ENCODE results near the gene CHRDL2. TPM values are rescaled to one million over a fixed set of nuclear protein-coding genes. Genes with fewer than 3 reads are reported as not detected.
A peak's percentile ranks its signal among the peaks of the same experiment; 100 is the strongest.

Gene CHRDL2
- total RNA-seq, 1 donor from 2014 or later = 0.52 TPM

DNA sequence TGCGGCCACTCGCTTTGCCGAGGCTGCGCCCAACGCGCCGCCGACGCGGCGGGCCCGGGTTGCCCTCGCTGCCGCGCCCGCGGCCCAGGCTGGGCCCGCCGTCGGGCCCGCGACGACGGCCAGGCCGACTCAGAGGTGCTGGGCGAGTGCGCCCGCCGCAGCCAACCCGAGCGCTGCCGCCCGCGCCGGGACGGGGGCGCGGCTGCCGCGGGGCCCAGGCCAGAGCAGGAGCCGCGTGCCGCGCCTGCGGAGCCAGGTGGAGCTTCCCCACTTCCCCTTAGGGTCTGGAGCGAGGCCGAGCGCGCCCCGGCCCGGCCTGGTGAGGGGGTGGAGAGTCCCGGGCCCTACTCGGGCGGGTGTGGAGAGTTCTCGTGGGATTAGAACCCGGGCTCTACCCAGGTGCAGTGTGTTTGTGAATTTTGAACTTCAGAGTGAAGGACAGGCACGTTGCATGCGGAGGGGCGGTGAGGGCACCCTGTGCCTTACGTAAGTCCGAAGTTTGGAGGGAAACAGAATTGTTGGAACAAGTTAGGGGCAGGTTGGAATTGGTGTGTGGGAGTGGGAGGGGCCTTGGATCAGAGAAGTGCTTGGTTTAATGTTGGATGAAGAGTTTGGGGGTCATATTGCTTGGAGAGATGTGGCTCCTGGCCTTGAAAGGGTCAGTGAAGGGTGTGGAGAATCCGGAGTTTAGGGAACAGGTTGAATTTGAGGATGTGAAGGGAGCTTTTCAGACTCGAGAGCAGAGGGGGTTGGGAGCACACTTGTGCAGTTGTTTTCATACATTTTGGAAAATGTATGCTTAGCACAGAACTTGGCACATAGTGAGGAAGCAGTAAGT is 18.1 kb upstream of the CHRDL2 start:
- Histone ChIP-seq H3K36me3 (ENCODE audit: control insufficient read depth in 3 of 3, insufficient read depth in 3 of 3, low read length in 3 of 3) (no peaks in the 10 kb centered on the region), H3K4me3 (ENCODE audit: low read length in 3 of 3) (peak overlapping the region; percentile 74 to 83 (median 78)), H3K27me3 (ENCODE audit: control insufficient read depth in 3 of 3, insufficient read depth in 3 of 3, low read length in 3 of 3) (no peaks in the 10 kb centered on the region), H3K9me3 (ENCODE audit: control insufficient read depth in 3 of 3, low read length in 3 of 3) (no peaks in the 10 kb centered on the region), H3K27ac (ENCODE audit: low read depth, low read length) (peak overlapping the region; percentile 75), H3K4me1 (ENCODE audit: control insufficient read depth in 3 of 3, insufficient read depth in 3 of 3, low read length in 3 of 3) (peaks cover 16 to 20% (median 19%) of the 10 kb centered on the region in 3 donors), H3K9ac (ENCODE audit: low read depth in 1 of 3, low read length in 3 of 3) (peak overlapping the region; percentile 67 to 86 (median 80))

DNA sequence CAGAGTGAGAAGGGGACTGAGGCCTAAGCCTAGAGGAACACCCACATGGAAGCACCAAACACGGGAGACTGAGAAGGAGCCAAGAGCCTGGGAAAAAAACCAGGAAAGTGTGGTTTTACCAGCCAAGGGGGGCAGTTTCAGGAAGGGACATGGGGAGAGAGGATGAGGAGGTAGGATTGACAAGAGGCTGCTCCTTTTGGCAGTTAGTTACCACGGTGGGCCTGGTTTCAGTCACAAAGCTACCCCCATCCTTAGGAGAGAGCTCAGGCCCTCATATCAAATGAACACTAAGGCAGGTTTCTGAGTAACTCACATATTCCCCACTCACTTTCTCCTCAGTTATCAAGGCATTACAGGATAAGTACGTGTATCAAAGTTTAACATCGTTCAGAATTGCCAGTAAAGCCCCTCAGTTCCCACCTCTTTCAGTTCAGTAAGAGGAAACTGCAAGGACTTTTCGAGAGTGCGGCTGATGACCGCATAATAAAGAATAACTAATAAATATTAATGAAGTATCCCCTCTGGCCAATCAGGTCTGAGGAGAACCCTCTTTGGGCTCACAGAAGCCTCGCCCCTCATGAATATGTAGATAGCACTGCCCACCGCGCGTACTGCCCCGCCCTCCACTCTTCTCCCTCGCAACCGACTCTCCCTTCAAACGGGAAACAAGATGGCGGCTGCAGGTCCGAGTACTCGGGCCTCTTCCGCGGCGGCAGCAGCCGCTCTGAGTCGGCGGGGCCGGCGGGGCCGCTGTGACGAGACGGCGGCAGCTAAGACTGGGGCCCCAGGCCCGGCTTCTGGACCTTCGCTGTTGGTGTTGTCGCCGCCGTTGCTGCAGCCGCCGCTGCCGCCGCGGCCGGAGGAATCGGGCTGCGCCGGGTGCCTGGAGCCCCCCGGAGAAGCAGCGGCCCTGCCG is 17.2 kb upstream of the CHRDL2 start, which contains the start of gene RNF169:
TSS of gene RNF169 (plus strand) at position 639 of the 916 bp plus-strand sequence. CDS start at position 671, 32 bp downstream.
- Histone ChIP-seq H3K27me3 (ENCODE audit: control insufficient read depth in 3 of 3, insufficient read depth in 3 of 3, low read length in 3 of 3) (no peaks in the 10 kb centered on the region), H3K9me3 (ENCODE audit: control insufficient read depth in 3 of 3, low read length in 3 of 3) (no peaks in the 10 kb centered on the region), H3K4me1 (ENCODE audit: control insufficient read depth in 3 of 3, insufficient read depth in 3 of 3, low read length in 3 of 3) (peaks cover 16 to 19% (median 16%) of the 10 kb centered on the region in 3 donors), H3K27ac (ENCODE audit: low read depth, low read length) (peak within 1 kb of the TSS; percentile 75), H3K4me3 (ENCODE audit: low read length in 3 of 3) (peak within 1 kb of the TSS; percentile 78 to 90 (median 83)), H3K9ac (ENCODE audit: low read depth in 1 of 3, low read length in 3 of 3) (peak within 1 kb of the TSS; percentile 80 to 91 (median 86)), H3K36me3 (ENCODE audit: control insufficient read depth in 3 of 3, insufficient read depth in 3 of 3, low read length in 3 of 3) (no peaks in the 10 kb centered on the region)

DNA sequence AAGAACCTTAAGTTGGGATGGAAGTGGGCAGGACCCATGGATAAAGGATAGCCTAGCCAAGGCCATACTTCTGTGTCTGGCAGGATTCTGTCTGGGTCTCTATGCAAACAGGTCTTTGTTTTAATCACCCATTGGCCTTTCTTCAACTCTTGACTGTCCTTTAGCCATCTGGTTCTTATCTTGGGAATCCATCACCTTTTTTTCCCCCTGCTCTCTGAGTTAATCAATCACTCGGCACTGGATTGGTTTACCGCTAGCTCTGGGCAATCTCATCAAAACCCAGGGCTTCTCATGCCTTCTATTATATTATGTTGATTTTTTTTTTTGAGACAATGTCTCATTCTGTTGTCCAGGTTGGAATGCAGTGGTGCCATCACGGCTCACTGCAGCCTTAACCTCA is 15.6 kb upstream of the CHRDL2 start:
- Histone ChIP-seq H3K27me3 (ENCODE audit: control insufficient read depth in 3 of 3, insufficient read depth in 3 of 3, low read length in 3 of 3) (no peaks in the 10 kb centered on the region), H3K4me1 (ENCODE audit: control insufficient read depth in 3 of 3, insufficient read depth in 3 of 3, low read length in 3 of 3) (peaks cover 14 to 19% (median 16%) of the 10 kb centered on the region in 3 donors), H3K9ac (ENCODE audit: low read depth in 1 of 3, low read length in 3 of 3) (no peak overlapping the region), H3K9me3 (ENCODE audit: control insufficient read depth in 3 of 3, low read length in 3 of 3) (no peaks in the 10 kb centered on the region), H3K27ac (ENCODE audit: low read depth, low read length) (no peak overlapping the region), H3K4me3 (ENCODE audit: low read length in 3 of 3) (no peak overlapping the region), H3K36me3 (ENCODE audit: control insufficient read depth in 3 of 3, insufficient read depth in 3 of 3, low read length in 3 of 3) (no peaks in the 10 kb centered on the region)

- Histone ChIP-seq H3K9me3 (ENCODE audit: control insufficient read depth in 3 of 3, low read length in 3 of 3) (no peaks in the 10 kb centered on the region), H3K9ac (ENCODE audit: low read depth in 1 of 3, low read length in 3 of 3) (no peak overlapping the region), H3K4me1 (ENCODE audit: control insufficient read depth in 3 of 3, insufficient read depth in 3 of 3, low read length in 3 of 3) (peaks cover 7 to 8% (median 8%) of the 10 kb centered on the region in 3 donors), H3K4me3 (ENCODE audit: low read length in 3 of 3) (no peak overlapping the region), H3K36me3 (ENCODE audit: control insufficient read depth in 3 of 3, insufficient read depth in 3 of 3, low read length in 3 of 3) (no peaks in the 10 kb centered on the region), H3K27ac (ENCODE audit: low read depth, low read length) (no peak overlapping the region), H3K27me3 (ENCODE audit: control insufficient read depth in 3 of 3, insufficient read depth in 3 of 3, low read length in 3 of 3) (no peaks in the 10 kb centered on the region)
These were observed 13.1 kb upstream of the CHRDL2 start for GRCh38 chr11:74744277-74744676.

DNA sequence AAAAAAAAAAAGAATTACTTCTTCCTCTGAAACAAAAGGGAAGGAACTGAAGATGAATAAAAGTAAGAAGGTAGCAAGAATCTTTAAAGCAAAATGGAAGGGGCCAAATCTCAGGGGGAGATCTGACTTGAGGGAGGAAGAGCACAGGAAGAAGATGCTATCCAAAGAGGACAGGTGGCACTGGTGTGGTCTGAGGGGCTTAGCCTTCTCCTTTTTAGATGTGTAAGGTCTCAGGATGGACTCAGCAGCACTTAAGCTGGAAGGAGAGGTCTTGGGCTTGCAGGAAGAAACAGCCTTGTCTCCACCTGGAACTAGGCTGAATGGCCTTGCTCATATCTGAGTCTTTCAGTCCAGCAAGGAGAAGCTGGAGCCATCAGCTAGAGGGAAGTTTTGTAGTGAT is 12.4 kb upstream of the CHRDL2 start:
- Histone ChIP-seq H3K27ac (ENCODE audit: low read depth, low read length) (no peak overlapping the region), H3K4me3 (ENCODE audit: low read length in 3 of 3) (no peak overlapping the region), H3K9ac (ENCODE audit: low read depth in 1 of 3, low read length in 3 of 3) (no peak overlapping the region), H3K9me3 (ENCODE audit: control insufficient read depth in 3 of 3, low read length in 3 of 3) (no peaks in the 10 kb centered on the region), H3K4me1 (ENCODE audit: control insufficient read depth in 3 of 3, insufficient read depth in 3 of 3, low read length in 3 of 3) (peaks cover 7 to 8% (median 8%) of the 10 kb centered on the region in 3 donors), H3K27me3 (ENCODE audit: control insufficient read depth in 3 of 3, insufficient read depth in 3 of 3, low read length in 3 of 3) (no peaks in the 10 kb centered on the region), H3K36me3 (ENCODE audit: control insufficient read depth in 3 of 3, insufficient read depth in 3 of 3, low read length in 3 of 3) (no peaks in the 10 kb centered on the region)

DNA sequence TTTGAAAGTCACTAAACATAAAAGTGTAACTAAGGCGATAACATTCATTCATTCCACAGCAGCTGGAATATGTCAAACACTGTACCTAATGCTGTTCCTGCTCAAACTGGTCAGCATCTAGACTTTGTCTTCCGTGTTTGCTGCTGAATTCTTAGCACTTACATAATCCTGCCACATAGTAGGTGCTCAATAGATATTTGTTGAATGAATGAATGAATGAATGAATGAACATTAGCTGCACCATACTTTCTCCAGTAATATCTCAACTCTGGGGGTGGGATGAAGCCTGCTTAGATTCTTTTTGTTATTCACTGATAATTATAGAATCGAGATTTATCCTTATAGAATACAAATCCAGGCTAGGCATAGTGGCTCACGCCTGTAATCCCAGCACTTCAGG is 10.8 kb upstream of the CHRDL2 start:
- Histone ChIP-seq H3K9ac (ENCODE audit: low read depth in 1 of 3, low read length in 3 of 3) (no peak overlapping the region), H3K36me3 (ENCODE audit: control insufficient read depth in 3 of 3, insufficient read depth in 3 of 3, low read length in 3 of 3) (no peaks in the 10 kb centered on the region), H3K4me3 (ENCODE audit: low read length in 3 of 3) (no peak overlapping the region), H3K27ac (ENCODE audit: low read depth, low read length) (no peak overlapping the region), H3K9me3 (ENCODE audit: control insufficient read depth in 3 of 3, low read length in 3 of 3) (no peaks in the 10 kb centered on the region), H3K27me3 (ENCODE audit: control insufficient read depth in 3 of 3, insufficient read depth in 3 of 3, low read length in 3 of 3) (no peaks in the 10 kb centered on the region), H3K4me1 (ENCODE audit: control insufficient read depth in 3 of 3, insufficient read depth in 3 of 3, low read length in 3 of 3) (no peaks in the 10 kb centered on the region)

DNA sequence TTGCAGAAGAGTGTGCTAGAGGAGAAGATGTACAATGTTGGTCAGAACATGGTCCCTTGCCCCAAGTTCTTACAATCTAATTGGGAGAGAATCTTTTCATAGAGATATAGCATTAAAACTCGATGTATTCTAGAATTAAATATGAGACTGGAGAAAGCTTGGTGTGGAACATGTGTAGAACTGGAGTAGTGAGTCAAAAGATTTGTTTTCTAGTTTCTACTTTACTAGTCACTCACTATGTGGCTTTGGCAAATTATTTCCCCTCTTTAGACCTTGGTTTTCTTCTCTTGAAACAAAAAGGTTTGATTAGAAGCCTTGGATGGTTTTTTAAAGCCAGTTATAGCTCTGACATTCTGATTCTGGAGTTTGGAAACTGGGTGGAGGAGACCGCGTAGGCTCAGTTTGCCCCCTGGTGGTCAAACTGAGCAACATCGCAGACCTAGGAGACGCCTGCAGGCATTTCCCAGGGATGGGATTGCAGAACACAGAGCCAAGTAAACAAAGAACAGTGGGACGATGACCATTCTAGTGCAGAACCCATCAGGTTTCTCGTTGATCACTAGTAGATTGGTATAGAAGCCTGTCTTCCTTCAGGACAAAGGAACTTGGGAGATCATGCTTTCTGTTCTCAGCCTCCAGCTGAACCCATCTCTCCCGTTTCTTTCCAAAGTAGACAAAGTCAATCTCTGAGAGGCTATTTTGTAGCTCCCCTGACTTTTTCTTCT is 8.5 kb upstream of the CHRDL2 start:
- H3K4me3 ChIP-seq (ENCODE audit: low read length in 3 of 3) = no peak overlapping the region
- H3K9me3 ChIP-seq (ENCODE audit: control insufficient read depth in 3 of 3, low read length in 3 of 3) = no peaks in the 10 kb centered on the region

GRCh38 chr11:74736031-74736430 is 4.8 kb upstream of the CHRDL2 start:
- no peak overlapping the region for H3K4me3 ChIP-seq (ENCODE audit: low read length in 3 of 3)
- peaks cover 5 to 7% (median 6%) of the 10 kb centered on the region in 3 donors for H3K4me1 ChIP-seq (ENCODE audit: control insufficient read depth in 3 of 3, insufficient read depth in 3 of 3, low read length in 3 of 3)
- no peak overlapping the region for H3K9ac ChIP-seq (ENCODE audit: low read depth in 1 of 3, low read length in 3 of 3)
- no peak overlapping the region for H3K27ac ChIP-seq (ENCODE audit: low read depth, low read length)
- no peaks in the 10 kb centered on the region for H3K36me3 ChIP-seq (ENCODE audit: control insufficient read depth in 3 of 3, insufficient read depth in 3 of 3, low read length in 3 of 3)
- H3K27me3 ChIP-seq (ENCODE audit: control insufficient read depth in 3 of 3, insufficient read depth in 3 of 3, low read length in 3 of 3) = peaks cover 14 to 25% (median 21%) of the 10 kb centered on the region in 3 donors
- no peaks in the 10 kb centered on the region for H3K9me3 ChIP-seq (ENCODE audit: control insufficient read depth in 3 of 3, low read length in 3 of 3)

More for the DNA sequence above, 8.5 kb upstream of the CHRDL2 start:
- Histone ChIP-seq H3K4me1 (ENCODE audit: control insufficient read depth in 3 of 3, insufficient read depth in 3 of 3, low read length in 3 of 3) (no peaks in the 10 kb centered on the region), H3K36me3 (ENCODE audit: control insufficient read depth in 3 of 3, insufficient read depth in 3 of 3, low read length in 3 of 3) (no peaks in the 10 kb centered on the region), H3K27ac (ENCODE audit: low read depth, low read length) (no peak overlapping the region), H3K9ac (ENCODE audit: low read depth in 1 of 3, low read length in 3 of 3) (peak overlapping the region in 1 of 3 donors; percentile 5), H3K27me3 (ENCODE audit: control insufficient read depth in 3 of 3, insufficient read depth in 3 of 3, low read length in 3 of 3) (no peaks in the 10 kb centered on the region)

DNA sequence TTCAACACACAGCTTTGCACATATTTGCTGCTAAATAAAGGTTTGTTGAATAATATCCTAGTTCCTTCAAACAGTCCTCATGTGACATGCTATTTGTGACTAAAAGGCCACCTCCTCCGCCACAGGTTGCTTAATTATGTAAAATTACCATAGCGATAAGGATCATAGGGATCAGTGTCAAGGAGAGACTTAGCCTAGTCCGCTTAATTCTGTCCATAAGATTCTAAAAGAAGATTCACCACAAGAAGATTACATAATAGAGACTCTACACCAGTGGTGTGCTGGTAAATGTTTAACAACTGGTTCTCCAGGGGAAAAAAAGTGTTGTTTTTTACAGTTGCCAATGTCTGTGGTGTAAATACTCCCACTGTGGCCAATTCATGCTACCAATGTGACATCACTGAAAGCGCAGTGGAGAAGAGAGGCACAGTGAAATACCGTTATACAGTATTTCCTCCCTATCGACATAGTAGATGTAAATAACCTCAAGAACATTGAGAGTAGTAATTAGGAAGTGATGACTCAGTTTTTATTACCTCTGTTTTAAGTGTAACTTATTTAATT is 4.2 kb upstream of the CHRDL2 start:
- H3K9me3 ChIP-seq (ENCODE audit: control insufficient read depth in 3 of 3, low read length in 3 of 3) = no peaks in the 10 kb centered on the region
- peaks cover 8 to 13% (median 11%) of the 10 kb centered on the region in 3 donors for H3K4me1 ChIP-seq (ENCODE audit: control insufficient read depth in 3 of 3, insufficient read depth in 3 of 3, low read length in 3 of 3)
- no peaks in the 10 kb centered on the region for H3K36me3 ChIP-seq (ENCODE audit: control insufficient read depth in 3 of 3, insufficient read depth in 3 of 3, low read length in 3 of 3)
- H3K4me3 ChIP-seq (ENCODE audit: low read length in 3 of 3) = no peak overlapping the region
- no peak overlapping the region for H3K27ac ChIP-seq (ENCODE audit: low read depth, low read length)
- no peak overlapping the region for H3K9ac ChIP-seq (ENCODE audit: low read depth in 1 of 3, low read length in 3 of 3)
- peaks cover 20 to 31% (median 27%) of the 10 kb centered on the region in 3 donors for H3K27me3 ChIP-seq (ENCODE audit: control insufficient read depth in 3 of 3, insufficient read depth in 3 of 3, low read length in 3 of 3)

Measured in skeletal muscle tissue (tissue), 4 donors.